ENCODE results near the gene ZNF780A.
"Not testable (repeated sequence)": the region's sequence is repeated elsewhere in the genome, so short reads cannot be mapped to it uniquely, and the experiment has no call there.

ZNF780A gene

DNA sequence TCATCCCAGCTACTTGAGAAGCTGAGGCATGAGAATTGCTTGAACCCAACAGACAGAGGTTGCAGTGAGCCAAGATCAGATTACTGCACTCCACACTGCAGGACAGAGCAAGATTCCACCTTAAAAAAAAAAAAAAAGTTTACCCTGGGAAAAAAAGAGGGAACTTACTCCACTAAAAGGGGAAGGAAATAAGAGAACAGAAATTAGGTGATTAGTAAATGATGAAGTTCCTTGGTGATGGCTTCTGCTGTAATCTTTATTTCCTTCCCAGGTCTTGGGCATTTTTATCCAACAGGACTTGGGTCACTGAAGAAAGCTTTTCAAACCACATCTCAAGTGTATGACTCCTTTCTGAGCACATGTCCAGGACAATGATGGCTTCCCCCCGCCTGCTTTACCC is 9.3 kb downstream of the ZNF780A start:
- peak; percentile 55 to 59 for DNase-seq

DNA sequence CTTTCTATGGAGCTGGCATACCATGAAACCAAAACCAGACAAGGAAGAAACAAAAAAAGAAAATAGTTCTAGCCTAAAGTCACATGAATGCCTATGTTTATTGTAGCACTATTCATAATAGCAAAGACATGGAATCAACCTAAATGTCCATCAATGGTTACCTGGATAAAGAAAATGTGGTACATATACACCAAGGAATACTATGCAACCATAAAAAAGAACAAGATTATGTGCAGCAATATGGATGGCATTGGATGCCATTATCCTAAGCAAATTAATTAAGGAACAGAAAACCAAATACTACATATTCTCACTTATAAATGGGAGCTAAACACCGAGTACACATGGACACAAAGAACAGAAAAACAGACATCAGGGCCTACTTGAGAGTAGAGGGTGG is 10.5 kb downstream of the ZNF780A start:
- DNase-seq = no peak

DNA sequence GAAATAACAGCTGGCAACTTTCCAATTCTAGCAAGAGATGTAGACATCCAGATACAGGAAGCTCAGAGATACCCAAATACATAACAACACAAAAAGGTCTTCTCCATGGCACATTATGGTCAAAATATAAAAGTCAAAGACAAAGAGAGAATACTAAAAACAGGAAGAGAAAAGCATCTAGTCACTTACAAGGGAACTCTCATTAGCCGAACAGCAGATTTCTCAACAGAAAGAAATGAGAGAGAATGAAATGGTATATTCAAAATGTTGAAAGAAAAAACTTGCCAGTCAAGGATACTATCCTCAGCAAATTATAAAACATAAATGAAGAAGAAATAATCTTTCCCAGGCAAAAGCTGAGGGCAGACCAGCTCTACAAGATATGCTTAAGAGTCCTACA is 12.4 kb downstream of the ZNF780A start:
- DNase-seq = no peak

DNA sequence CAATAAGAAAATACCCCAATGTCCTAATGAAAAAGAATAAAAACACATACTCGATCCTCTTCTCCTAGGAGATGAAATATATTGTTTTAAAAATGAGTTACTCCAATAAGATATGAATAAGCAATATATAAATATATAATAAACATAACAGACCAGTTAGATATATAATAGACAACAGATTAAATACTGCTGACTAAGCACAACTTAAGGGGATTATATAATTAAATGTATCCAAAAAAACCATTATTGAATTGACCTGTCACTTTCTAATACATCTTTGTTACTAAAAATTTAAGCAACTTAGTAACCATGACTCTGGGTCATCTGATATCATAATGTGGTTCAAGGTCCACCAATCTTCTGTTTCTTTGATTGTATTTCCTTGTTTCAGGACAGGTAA is 20.7 kb downstream of the ZNF780A start:
- DNase-seq = no peak

DNA sequence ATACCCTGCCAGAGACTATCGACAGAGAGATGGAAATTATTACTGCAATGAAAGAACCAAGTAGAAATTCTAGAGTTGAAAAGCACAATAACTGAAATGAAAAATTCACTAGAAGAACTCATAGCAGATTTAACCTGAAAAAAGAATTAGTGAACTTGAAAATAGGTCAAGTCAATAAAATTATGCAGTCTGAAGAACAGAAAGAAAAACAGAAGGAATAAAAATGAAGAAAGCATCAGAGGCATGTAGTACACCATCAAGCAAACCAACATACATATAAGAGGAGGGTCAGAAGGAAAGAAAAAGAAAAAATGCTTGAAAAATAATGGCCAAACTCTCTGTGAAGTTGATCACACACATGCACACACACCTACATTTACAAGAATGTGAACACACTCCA is 31.1 kb downstream of the ZNF780A start:
- DNase-seq = no peak

DNA sequence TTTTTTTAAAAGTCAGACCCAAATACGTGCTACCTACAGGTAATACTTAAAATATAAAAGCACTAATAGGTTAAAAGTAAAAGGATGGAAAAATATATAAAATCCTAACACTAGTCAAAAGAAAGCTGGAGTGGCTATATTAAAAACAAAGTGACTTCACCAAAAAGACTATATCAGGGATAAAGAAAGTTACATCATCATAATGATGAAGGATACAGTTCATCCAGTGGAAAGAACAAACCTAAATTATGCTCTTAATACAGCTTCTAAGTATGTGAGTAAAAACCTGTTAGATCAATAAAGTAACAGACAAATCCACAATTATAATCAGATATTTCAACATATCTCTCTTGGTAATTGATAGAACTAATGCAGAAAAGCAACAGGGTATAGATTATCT is 33.6 kb downstream of the ZNF780A start:
- no peak for DNase-seq

DNA sequence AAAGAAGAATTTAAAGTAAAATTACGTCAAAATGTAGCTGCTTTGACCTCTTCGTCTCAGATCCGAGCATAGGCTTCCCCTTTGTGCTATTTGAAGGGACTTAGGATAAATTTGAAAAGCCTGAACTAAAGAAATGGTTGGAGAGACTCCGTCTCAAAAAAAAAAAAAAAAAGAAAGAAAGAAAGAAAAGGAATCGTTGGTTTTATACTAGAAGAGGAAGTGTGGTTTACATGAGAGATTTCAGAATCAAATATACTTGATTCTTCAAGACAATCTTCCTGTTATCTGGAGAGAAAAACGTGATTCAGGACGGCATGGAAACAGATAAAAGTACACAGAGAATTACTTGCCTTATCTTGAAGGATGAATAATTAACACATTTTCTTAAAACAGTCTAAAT is 34.2 kb downstream of the ZNF780A start:
- no peak for DNase-seq

DNA sequence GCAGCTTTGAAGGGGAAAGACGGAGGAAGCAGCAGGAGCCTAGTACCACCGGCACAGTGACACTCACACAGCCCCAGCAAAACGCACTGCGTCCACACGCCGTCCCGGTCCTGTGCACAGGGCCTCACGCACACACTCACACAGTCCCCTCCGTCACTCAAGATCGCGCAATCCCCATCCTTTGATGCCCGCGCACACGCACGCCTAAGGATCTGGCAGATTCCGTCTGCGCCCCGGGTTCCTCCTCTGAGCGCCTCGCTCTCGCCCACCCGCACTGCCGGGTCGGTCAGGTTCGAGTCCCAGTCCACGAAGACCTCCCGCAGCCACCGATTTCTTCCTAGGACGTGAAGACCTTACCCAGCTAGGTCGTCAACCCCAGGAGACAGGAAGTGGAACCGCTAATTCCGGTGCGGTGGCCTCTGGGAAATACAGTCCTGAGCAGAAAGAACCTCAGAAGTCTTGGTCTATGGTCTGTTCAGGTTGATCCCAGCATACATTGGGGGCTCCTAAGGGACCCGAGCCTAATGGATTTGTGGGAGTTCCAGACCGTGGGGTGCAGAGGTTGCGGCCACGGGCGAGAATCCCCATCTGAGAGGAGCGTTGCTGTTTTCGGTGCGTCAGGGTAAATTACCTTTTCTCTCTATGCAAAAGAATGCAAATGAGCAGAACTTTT is 34.8 kb downstream of the ZNF780A start, which contains the start of gene ZNF780B:
Gene ZNF780B, minus strand, starts transcription at position 400 of the 673 bp plus-strand sequence. CDS start 5,899 bp downstream, outside the sequence.
- DNase-seq = peak; percentile 35 to 57

DNA sequence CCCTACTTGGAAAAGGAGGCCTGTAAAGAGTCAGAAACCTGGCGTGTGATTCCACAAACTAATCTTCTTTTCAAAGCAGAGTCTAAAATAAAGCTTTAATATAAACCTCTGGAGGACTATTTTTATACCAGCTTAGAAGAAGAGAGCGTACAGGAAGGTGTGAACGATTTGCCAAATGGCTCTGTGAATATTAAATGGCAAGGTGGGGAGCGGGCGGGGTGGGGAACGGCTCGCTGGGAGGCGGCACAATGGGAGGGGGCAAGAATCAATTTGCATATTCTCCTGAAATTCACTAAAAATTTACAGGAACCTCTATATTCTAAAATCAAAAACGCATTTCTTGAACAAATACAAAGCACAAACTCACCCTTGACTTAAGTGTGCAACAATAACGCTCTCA is 35.7 kb downstream of the ZNF780A start:
- no peak for DNase-seq

DNA sequence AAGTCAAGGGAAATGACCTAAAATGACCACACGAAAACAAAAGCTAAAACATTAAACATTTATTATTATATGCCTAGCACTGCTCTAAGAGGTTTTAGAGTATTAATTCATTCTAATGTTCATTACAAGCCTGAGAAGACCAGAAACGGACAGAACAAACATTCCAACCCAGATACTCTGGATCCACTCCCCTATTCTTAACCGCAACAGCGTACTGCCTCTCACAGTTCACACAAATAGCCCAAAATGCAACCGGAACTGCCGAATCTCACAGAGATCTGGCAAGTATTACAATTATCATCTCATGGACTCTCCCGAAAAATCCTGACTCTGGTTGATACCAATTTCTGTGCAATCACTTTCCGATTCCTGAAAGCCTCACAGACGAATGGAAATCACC is 36.1 kb downstream of the ZNF780A start:
- no peak for DNase-seq

DNA sequence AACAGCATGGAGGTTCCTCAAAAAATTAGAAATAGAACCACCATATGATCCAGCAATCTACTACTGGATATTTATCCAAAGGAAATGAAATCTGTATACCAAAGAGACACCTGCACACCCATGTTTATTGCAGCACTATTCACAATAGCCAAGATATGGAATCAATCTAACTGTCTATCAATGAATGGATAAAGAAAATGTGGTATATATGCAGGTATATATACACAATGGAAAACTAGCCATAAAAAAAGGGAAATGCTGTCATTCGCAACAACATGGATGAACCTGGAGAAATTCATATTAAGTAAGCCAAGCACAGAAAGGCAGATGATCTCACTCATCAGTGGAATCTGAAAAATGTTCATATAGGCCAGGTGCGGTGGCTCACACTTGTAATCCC is 37.3 kb downstream of the ZNF780A start:
- DNase-seq = no peak

DNA sequence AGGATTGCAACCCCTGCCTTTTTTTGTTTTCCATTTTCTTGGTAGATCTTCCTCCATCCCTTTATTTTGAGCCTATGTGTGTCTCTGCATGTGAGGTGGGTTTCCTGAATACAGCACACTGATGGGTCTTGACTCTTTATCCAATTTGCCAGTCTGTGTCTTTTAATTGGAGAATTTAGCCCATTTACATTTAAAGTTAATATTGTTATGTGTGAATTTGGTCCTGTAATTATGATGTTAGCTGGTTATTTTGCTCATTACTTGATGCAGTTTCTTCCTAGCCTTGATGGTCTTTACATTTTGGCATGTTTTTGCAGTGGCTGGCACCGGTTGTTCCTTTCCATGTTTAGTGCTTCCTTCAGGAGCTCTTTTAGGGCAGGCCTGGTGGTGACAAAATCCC is 49.0 kb downstream of the ZNF780A start:
- not testable (repeated sequence) for DNase-seq

DNA sequence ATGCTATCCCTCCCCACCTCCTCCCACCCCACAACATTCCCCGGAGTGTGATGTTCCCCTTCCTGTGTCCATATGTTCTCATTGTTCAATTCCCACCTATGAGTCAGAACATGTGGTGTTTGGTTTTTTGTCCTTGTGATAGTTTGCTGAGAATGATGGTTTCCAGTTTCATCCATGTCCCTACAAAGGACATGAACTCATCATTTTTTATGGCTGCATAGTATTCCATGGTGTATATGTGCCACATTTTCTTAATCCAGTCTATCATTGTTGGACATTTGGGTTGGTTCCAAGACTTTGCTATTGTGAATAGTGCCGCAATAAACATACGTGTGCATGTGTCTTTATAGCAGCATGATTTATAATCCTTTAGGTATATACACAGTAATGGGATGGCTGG is 52.7 kb downstream of the ZNF780A start:
- not testable (repeated sequence) for DNase-seq

DNA sequence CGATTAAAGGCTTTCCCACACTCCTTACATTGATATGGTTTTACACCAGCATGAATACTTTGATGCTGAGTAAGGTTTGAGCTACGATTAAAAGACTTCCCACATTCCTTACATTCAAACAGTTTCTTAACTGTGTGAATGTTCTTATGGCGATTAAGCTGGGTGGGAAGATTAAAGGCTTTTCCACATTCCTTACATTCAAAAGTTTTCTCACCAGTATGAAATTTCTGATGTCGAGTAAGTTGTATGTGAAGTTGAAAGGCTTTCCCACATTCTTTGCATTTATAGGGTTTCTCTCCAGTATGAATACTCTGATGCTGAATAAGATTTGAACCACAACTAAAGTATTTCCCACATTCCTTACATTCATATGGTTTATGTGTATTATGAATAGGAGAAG is 54.7 kb downstream of the ZNF780A start:
- no peak for DNase-seq

DNA sequence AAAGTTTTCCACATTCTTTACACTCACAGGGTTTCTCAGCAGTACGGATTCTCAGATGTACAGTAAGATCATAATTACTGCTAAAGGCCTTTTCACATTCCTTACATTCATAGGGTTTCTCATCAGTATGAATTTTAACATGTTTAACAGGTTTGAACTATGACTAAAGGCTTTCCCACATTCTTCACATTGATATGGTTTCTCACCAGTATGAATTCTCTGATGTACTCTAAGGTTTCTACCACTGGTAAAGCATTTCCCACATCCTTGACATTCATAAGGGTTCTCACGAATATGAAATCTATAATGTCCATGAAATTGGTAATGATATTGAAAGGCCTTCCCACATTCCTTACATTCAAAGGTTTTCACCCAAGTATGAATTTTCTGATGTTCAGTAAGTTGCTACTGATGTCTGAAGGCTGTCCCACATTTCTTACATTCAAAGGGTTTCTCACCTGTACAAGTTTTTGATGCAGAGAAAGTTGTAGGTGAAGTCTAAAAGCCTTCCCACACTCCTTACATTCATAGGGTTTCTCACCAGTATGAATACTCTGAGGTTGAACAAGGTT is 56.7 kb downstream of the ZNF780A start:
- no peak for DNase-seq

DNA sequence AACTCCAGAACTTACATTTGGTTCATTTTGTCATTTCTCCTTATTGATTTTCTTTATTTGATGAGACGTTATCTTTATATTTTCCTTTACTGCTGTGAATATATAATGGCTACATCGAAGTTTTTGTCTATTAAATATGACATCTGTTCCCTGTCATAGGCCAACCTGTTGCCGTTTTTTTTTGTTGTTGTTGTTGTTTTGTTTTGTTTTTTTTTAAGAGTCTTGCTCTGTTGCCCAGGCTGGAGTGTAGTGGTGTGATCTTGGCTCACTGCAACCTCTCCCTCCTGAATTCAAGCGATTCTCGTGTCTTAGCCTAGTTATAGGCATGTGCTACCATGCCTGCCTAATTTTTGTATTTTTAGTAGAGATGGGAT is 64.2 kb downstream of the ZNF780A start:
- no peak for DNase-seq

DNA sequence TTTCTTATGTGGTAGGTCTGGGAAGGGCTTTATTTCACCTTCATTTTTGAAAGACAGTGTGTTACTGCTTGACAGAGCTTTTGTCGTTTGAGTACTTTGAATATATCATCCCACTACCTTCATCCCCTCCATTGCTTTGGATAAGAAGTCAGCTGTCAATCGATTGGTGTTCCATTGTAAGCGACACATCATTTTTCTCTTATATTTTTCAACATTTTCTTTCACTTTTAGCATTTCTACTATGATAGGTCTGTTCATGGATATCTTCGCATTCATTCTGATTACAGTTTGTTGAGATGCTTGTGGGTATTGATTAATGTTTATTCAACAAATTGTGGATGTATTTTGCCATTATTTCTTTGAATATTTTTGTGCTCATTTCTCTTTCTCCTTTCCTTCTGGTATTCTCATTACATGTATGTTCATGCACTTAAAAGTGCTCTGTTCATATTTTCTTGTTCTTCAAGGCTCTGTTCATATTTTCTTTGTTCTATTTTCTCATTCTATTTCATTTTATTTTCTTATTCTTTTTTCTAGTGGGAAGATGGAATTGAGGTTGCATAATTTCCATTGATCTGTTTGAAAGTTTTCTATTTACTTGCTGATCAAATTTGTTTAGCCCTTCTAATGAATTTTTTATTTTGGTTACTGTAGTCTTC is 64.7 kb downstream of the ZNF780A start:
- DNase-seq = no peak

DNA sequence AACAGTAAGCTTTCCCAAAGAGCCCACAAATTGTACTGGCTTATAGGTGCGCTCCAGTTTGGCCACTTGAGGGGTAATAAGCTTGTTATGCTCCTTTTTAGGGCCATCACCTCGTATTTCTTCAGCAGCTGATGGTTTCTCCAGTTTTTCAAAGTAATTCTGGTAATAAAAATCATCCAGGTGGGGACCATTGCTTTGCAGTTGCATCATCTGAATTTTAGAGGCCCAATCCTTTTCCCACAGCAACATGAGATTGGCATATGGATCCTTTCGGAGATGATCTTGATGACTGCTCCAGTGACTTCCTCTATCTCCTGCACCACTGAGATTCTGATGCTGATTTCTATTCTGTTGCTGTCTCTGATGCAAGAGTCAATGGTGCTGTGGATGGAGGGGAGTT is 66.8 kb downstream of the ZNF780A start:
- no peak for DNase-seq

All from inflammatory macrophage treated with lipopolysaccharide for 1 hour (primary cell).